Gastroesophageal sphincter (tissue), 3 donors: Measurements from ENCODE around the gene GRID1.

Source experiments
- CTCF ChIP-seq, 4 experiments: fragments of 200-600 bp in 2 of 4; fragments of 450-650 bp in 2 of 4; sonication (generic) in 1 of 4; IDR thresholded peaks; one replicate each; pipeline ENCODE4 v1.5.1; 2017 to 2019; ENCODE audit warnings: antibody characterized with exemption in 4 of 4, mild to moderate bottlenecking in 2 of 4, moderate library complexity in 2 of 4
- EP300 ChIP-seq: sonication (generic); formaldehyde crosslinking; IDR thresholded peaks from one replicate; pipeline ENCODE4 v1.6.1; 2017; ENCODE audit warnings: antibody characterized with exemption, mild to moderate bottlenecking
- POLR2A ChIP-seq, 2 donors: fragments of 450-650 bp; IDR thresholded peaks; one replicate each; pipeline ENCODE4 v1.6.1; 2017; ENCODE audit warnings: antibody characterized with exemption in 2 of 2, mild to moderate bottlenecking in 2 of 2, moderate library complexity in 1 of 2

- TF ChIP-seq POLR2A (IDR thresholded peaks at IDR 0.05) (no peak), CTCF (IDR thresholded peaks at IDR 0.05) (no peak), EP300 (no peak)
Observed at GRCh38 chr10:85979598-85979997, 387.0 kb downstream of the GRID1 start.
